ENCODE measurements around the gene POLN.

DNA sequence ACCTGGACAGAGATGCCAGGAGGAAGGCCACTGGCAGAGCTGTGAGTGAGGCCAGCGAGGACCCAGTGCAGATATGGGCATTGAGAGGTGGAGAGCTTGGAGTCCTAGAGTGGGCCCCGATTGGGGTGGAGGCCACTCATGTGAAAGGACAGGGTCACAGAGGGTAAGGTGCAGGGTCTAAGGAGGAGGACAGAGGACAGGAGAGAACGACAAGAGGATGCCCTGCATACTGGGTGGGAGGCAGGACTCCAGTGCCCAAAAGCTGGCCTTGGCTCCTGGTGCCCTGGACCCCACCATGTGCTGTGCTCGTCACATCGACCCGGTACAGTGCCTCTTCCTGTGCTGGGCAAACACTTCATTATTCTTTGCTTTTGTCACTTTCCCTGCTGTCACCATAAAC, 116.1 kb downstream of the POLN start:
- no peak for TF ChIP-seq CTCF (IDR thresholded peaks at IDR 0.05)
- TF ChIP-seq POLR2A (IDR thresholded peaks at IDR 0.05), result no peak
